ENCODE measurements around the gene CD46. TPM values are rescaled to one million over a fixed set of nuclear protein-coding genes. Genes with fewer than 3 reads are reported as not detected.
A peak's percentile ranks its signal among the peaks of the same experiment; 100 is the strongest.

Gene CD46
- total RNA-seq, 4 donors from 2014 or later: 65.5 to 209 (median 180) TPM

- TF ChIP-seq EP300 (IDR thresholded peaks at IDR 0.05; ENCODE audit: low read depth) (no peak), POLR2A (IDR thresholded peaks at IDR 0.05) (no peak), POLR2AphosphoS5 (IDR thresholded peaks at IDR 0.05) (no peak), CTCF (IDR thresholded peaks at IDR 0.05) (no peak)
- Histone ChIP-seq H3K27me3 (no peaks in the 10 kb centered on the region), H3K9me3 (no peaks in the 10 kb centered on the region), H3K27ac (peak overlapping the region in 3 of 4 donors; percentile 19 to 40 (median 24)), H3K4me1 (peaks cover 0 to 25% (median 7%) of the 10 kb centered on the region in 4 donors), H3K36me3 (peaks cover 0 to 15% (median 6%) of the 10 kb centered on the region in 4 donors), H3K4me3 (no peak overlapping the region)
- intact Hi-C loops (cut with DNase I; ENCODE audit: low total_unique reads): no loop called here
- in situ Hi-C loops (cut with MboI; ENCODE audit: low pct_ligation_motif_present in 1 of 4, low pct_unique_long_range_greater_than_20kb in 1 of 4, low sequenced_read_pairs in 3 of 4): loop anchor here in 1 of 4 donors (10.0 kb wide), 1 partner anchor 94 kb away; no protein-coding TSS in a partner anchor
- DNase-seq: no peak
- WGBS, 2 donors (ENCODE audit: low coverage in 1 of 2): 59 to 89% methylated on average over 4 to 6 of the region's 6 CpGs
These were observed 47.0 kb downstream of the CD46 start for GRCh38 chr1:207798847-207799246.

- Histone ChIP-seq H3K4me1 (peaks cover 0 to 26% (median 11%) of the 10 kb centered on the region in 4 donors), H3K27ac (no peak overlapping the region), H3K4me3 (no peak overlapping the region), H3K36me3 (peaks cover 0 to 16% (median 12%) of the 10 kb centered on the region in 4 donors), H3K27me3 (no peaks in the 10 kb centered on the region), H3K9me3 (no peaks in the 10 kb centered on the region)
- TF ChIP-seq POLR2A (IDR thresholded peaks at IDR 0.05) (no peak), EP300 (IDR thresholded peaks at IDR 0.05; ENCODE audit: low read depth) (no peak), CTCF (IDR thresholded peaks at IDR 0.05) (no peak), POLR2AphosphoS5 (IDR thresholded peaks at IDR 0.05) (no peak)
- no peak for DNase-seq
- in situ Hi-C loops (cut with MboI; ENCODE audit: low pct_ligation_motif_present in 1 of 4, low pct_unique_long_range_greater_than_20kb in 1 of 4, low sequenced_read_pairs in 3 of 4): loop anchor here in 1 of 4 donors (10.0 kb wide), 1 partner anchor 95 kb away; no protein-coding TSS in a partner anchor
- intact Hi-C loops (cut with DNase I; ENCODE audit: low total_unique reads): no loop called here
- 70 to 77% methylated on average over 5 to 6 of the region's 6 CpGs for WGBS, 2 donors (ENCODE audit: low coverage in 1 of 2)
These were observed 48.3 kb downstream of the CD46 start for GRCh38 chr1:207799989-207800648.

- DNase-seq: no peak
- WGBS, 2 donors (ENCODE audit: low coverage in 1 of 2): 86% methylated on average over 12 of the region's 12 CpGs; no CpG with 5 or more reads in 1 of the 2 donors
- in situ Hi-C loops (cut with MboI; ENCODE audit: low pct_ligation_motif_present in 1 of 4, low pct_unique_long_range_greater_than_20kb in 1 of 4, low sequenced_read_pairs in 3 of 4) (no loop called here), intact Hi-C loops (cut with DNase I; ENCODE audit: low total_unique reads) (no loop called here)
- Histone ChIP-seq H3K27me3 (no peaks in the 10 kb centered on the region), H3K4me3 (no peak overlapping the region), H3K36me3 (peaks cover 0 to 26% (median 17%) of the 10 kb centered on the region in 4 donors), H3K4me1 (peaks cover 4 to 42% (median 28%) of the 10 kb centered on the region in 4 donors), H3K27ac (no peak overlapping the region), H3K9me3 (no peaks in the 10 kb centered on the region)
- TF ChIP-seq POLR2AphosphoS5 (IDR thresholded peaks at IDR 0.05) (no peak), EP300 (IDR thresholded peaks at IDR 0.05; ENCODE audit: low read depth) (no peak)
These were observed 50.0 kb downstream of the CD46 start for GRCh38 chr1:207801819-207802218.

- DNase-seq: no peak
- 85% methylated on average over 9 of the region's 9 CpGs; no CpG with 5 or more reads in 1 of the 2 donors for WGBS, 2 donors (ENCODE audit: low coverage in 1 of 2)
- H3K27ac ChIP-seq: peak overlapping the region in 2 of 4 donors; percentile 81
- no peaks in the 10 kb centered on the region for H3K9me3 ChIP-seq
- TF ChIP-seq POLR2A (IDR thresholded peaks at IDR 0.05) (no peak), EP300 (IDR thresholded peaks at IDR 0.05; ENCODE audit: low read depth) (no peak), POLR2AphosphoS5 (IDR thresholded peaks at IDR 0.05) (no peak), CTCF (IDR thresholded peaks at IDR 0.05) (no peak)
- peaks cover 0 to 29% (median 18%) of the 10 kb centered on the region in 4 donors for H3K36me3 ChIP-seq
- intact Hi-C loops (cut with DNase I; ENCODE audit: low total_unique reads) (no loop called here), in situ Hi-C loops (cut with MboI; ENCODE audit: low pct_ligation_motif_present in 1 of 4, low pct_unique_long_range_greater_than_20kb in 1 of 4, low sequenced_read_pairs in 3 of 4) (no loop called here)
- peaks cover 20 to 44% (median 39%) of the 10 kb centered on the region in 4 donors for H3K4me1 ChIP-seq
- H3K27me3 ChIP-seq: no peaks in the 10 kb centered on the region
- no peak overlapping the region for H3K4me3 ChIP-seq
These were observed 51.8 kb downstream of the CD46 start for GRCh38 chr1:207803678-207804077.
